ENCODE data around the gene NPY2R. TPM values are rescaled to one million over a fixed set of nuclear protein-coding genes. Genes with fewer than 3 reads are reported as not detected.

The NPY2R gene
- total and polyA plus RNA-seq, 2 of the 13 experiments (the other 11 are each of a cell fraction or from before 2014, with no cell fraction given): not detected

DNA sequence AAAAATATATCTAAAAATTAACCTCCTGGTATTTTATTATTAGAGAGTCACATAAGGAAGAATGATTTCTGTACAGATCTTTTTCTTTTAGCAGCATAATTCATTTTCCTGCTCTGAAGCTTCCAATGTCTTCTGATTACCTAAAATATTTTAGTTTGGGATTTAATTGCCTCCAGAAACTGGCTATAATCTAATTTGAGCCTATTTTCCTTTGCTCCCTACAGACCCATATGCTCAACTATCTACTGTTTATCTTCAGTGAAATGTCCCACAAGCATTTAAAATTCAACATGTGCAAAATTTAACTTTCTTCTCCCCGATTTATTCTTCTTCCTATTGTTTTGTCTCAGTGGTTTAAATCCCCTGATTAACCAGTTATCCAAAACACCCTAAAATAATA is 29.1 kb downstream of the NPY2R start (continued):
- TF ChIP-seq, protein P1, sequence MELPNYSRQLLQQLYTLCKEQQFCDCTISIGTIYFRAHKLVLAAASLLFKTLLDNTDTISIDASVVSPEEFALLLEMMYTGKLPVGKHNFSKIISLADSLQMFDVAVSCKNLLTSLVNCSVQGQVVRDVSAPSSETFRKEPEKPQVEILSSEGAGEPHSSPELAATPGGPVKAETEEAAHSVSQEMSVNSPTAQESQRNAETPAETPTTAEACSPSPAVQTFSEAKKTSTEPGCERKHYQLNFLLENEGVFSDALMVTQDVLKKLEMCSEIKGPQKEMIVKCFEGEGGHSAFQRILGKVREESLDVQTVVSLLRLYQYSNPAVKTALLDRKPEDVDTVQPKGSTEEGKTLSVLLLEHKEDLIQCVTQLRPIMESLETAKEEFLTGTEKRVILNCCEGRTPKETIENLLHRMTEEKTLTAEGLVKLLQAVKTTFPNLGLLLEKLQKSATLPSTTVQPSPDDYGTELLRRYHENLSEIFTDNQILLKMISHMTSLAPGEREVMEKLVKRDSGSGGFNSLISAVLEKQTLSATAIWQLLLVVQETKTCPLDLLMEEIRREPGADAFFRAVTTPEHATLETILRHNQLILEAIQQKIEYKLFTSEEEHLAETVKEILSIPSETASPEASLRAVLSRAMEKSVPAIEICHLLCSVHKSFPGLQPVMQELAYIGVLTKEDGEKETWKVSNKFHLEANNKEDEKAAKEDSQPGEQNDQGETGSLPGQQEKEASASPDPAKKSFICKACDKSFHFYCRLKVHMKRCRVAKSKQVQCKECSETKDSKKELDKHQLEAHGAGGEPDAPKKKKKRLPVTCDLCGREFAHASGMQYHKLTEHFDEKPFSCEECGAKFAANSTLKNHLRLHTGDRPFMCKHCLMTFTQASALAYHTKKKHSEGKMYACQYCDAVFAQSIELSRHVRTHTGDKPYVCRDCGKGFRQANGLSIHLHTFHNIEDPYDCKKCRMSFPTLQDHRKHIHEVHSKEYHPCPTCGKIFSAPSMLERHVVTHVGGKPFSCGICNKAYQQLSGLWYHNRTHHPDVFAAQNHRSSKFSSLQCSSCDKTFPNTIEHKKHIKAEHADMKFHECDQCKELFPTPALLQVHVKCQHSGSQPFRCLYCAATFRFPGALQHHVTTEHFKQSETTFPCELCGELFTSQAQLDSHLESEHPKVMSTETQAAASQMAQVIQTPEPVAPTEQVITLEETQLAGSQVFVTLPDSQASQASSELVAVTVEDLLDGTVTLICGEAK (IDR thresholded peaks at IDR 0.05): no peak
- TF ChIP-seq, protein P1 (CRISPR knock-in tag; IDR thresholded peaks at IDR 0.05): no peak
- TF ChIP-seq, protein P2, sequence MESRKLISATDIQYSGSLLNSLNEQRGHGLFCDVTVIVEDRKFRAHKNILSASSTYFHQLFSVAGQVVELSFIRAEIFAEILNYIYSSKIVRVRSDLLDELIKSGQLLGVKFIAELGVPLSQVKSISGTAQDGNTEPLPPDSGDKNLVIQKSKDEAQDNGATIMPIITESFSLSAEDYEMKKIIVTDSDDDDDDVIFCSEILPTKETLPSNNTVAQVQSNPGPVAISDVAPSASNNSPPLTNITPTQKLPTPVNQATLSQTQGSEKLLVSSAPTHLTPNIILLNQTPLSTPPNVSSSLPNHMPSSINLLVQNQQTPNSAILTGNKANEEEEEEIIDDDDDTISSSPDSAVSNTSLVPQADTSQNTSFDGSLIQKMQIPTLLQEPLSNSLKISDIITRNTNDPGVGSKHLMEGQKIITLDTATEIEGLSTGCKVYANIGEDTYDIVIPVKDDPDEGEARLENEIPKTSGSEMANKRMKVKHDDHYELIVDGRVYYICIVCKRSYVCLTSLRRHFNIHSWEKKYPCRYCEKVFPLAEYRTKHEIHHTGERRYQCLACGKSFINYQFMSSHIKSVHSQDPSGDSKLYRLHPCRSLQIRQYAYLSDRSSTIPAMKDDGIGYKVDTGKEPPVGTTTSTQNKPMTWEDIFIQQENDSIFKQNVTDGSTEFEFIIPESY (CRISPR knock-in tag; IDR thresholded peaks at IDR 0.05): no peak
- TF ChIP-seq, protein P3, sequence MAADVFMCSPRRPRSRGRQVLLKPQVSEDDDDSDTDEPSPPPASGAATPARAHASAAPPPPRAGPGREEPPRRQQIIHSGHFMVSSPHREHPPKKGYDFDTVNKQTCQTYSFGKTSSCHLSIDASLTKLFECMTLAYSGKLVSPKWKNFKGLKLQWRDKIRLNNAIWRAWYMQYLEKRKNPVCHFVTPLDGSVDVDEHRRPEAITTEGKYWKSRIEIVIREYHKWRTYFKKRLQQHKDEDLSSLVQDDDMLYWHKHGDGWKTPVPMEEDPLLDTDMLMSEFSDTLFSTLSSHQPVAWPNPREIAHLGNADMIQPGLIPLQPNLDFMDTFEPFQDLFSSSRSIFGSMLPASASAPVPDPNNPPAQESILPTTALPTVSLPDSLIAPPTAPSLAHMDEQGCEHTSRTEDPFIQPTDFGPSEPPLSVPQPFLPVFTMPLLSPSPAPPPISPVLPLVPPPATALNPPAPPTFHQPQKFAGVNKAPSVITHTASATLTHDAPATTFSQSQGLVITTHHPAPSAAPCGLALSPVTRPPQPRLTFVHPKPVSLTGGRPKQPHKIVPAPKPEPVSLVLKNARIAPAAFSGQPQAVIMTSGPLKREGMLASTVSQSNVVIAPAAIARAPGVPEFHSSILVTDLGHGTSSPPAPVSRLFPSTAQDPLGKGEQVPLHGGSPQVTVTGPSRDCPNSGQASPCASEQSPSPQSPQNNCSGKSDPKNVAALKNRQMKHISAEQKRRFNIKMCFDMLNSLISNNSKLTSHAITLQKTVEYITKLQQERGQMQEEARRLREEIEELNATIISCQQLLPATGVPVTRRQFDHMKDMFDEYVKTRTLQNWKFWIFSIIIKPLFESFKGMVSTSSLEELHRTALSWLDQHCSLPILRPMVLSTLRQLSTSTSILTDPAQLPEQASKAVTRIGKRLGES (CRISPR knock-in tag; IDR thresholded peaks at IDR 0.05; ENCODE audit: borderline replicate concordance): no peak
- TF ChIP-seq ZNF773 (CRISPR knock-in tag; IDR thresholded peaks at IDR 0.05; ENCODE audit: borderline replicate concordance): no peak
- TF ChIP-seq CBX1 (IDR thresholded peaks at IDR 0.05; ENCODE audit: low read depth): no peak
- TF ChIP-seq GPN1 (CRISPR knock-in tag; IDR thresholded peaks at IDR 0.05; ENCODE audit: borderline replicate concordance): no peak
- no peak for TF ChIP-seq KAT2B (IDR thresholded peaks at IDR 0.05; ENCODE audit: borderline replicate concordance, low read depth, low read length)
- TF ChIP-seq, protein P4, sequence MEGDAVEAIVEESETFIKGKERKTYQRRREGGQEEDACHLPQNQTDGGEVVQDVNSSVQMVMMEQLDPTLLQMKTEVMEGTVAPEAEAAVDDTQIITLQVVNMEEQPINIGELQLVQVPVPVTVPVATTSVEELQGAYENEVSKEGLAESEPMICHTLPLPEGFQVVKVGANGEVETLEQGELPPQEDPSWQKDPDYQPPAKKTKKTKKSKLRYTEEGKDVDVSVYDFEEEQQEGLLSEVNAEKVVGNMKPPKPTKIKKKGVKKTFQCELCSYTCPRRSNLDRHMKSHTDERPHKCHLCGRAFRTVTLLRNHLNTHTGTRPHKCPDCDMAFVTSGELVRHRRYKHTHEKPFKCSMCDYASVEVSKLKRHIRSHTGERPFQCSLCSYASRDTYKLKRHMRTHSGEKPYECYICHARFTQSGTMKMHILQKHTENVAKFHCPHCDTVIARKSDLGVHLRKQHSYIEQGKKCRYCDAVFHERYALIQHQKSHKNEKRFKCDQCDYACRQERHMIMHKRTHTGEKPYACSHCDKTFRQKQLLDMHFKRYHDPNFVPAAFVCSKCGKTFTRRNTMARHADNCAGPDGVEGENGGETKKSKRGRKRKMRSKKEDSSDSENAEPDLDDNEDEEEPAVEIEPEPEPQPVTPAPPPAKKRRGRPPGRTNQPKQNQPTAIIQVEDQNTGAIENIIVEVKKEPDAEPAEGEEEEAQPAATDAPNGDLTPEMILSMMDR (CRISPR knock-in tag; IDR thresholded peaks at IDR 0.05): no peak
- TF ChIP-seq, protein P5, sequence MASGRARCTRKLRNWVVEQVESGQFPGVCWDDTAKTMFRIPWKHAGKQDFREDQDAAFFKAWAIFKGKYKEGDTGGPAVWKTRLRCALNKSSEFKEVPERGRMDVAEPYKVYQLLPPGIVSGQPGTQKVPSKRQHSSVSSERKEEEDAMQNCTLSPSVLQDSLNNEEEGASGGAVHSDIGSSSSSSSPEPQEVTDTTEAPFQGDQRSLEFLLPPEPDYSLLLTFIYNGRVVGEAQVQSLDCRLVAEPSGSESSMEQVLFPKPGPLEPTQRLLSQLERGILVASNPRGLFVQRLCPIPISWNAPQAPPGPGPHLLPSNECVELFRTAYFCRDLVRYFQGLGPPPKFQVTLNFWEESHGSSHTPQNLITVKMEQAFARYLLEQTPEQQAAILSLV (CRISPR knock-in tag; IDR thresholded peaks at IDR 0.05; ENCODE audit: borderline replicate concordance): no peak
